ENCODE measurements around the gene STRN3. TPM values are rescaled to one million over a fixed set of nuclear protein-coding genes. Genes with fewer than 3 reads are reported as not detected.
A peak's percentile ranks its signal among the peaks of the same experiment; 100 is the strongest.

Gene STRN3
- total and polyA plus RNA-seq, 10 of the 15 experiments (the other 5 are each of a cell fraction or from before 2014, with no cell fraction given): 7.8 to 27.9 (median 14.1) TPM

DNA sequence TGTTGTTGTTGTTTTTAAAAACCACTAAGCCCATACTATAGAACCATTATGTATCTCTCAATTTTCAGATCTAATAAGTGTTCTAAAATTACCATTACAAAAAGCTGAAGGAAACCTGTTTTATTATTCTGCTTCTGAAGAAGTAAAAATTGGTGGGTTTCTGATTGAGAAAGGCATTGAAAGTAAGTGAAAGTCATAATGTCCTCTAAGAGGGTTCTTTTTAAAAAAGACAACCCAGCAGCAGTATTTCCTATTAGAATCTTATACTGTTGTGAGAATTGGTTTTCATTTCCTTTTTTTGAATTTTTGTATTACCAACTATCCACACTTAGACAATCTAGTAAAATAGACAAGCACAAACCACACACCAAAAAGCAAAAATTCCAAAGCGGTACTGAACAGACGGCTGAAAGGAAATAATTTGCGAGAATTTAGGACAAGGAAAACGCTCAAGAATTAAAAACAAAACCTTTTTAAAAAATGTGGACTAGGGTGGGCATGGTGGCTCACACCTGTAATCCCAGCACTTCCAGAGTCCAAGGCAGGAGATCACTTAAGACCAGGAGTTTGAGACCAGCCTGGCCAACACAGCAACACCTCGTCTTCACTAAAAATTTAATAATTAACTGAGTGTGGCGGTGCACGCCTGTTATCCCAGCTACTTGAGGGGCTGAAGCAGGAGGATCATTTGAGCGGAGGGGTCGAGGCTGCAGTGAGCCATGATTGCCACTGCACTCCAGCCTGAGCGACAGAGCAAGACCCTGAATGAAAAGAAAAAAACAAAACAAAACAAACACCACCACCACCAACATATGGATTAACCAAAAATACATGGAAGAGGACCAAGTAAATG, 67.4 kb downstream of the STRN3 start:
- H3K79me2 ChIP-seq (ENCODE audit: control insufficient read depth, insufficient read depth, low read length): peaks cover 27% of the 10 kb centered on the region
- ChIA-PET RAD21 (ENCODE audit: unreplicated experiment) (interaction anchor here (1.1 to 2.6 kb wide), 4 partner anchors 20 to 124 kb away, joined by 4 to 11 read pairs (median 5); no protein-coding TSS in a partner anchor), POLR2A (interaction anchor here (0.6 to 1.5 kb wide), 2 partner anchors 17 to 497 kb away, joined by 3 to 4 read pairs; no protein-coding TSS in a partner anchor), CTCF (interaction anchor here (0.7 to 2.1 kb wide), 12 partner anchors 10 to 302 kb away, joined by 3 to 9 read pairs (median 4); no protein-coding TSS in a partner anchor), SMC1A (ENCODE audit: uncharacterized antibody, unreplicated experiment) (interaction anchor here (0.6 to 1.6 kb wide), 15 partner anchors 10 to 366 kb away, joined by 3 to 8 read pairs (median 3); no protein-coding TSS in a partner anchor)
- no peaks in the 10 kb centered on the region for H4K20me1 ChIP-seq (ENCODE audit: control insufficient read depth, insufficient read depth)
- H3K4me3 ChIP-seq: peak overlapping the region; percentile 53; the same call in 1 of the 2 replicates
- no peak overlapping the region for H2AFZ ChIP-seq (ENCODE audit: control insufficient read depth, low read depth, low read length)
- TF ChIP-seq NR2C2 (IDR thresholded peaks at IDR 0.05; ENCODE audit: borderline replicate concordance, control insufficient read depth, insufficient read length, low read depth): no peak
- no peak for TF ChIP-seq CHD2 (IDR thresholded peaks at IDR 0.05; ENCODE audit: borderline replicate concordance, low read depth, low read length)
- TF ChIP-seq SPI1 (IDR thresholded peaks at IDR 0.05; ENCODE audit: borderline replicate concordance, insufficient read depth, low read depth, low read length): peak; percentile 44
- TF ChIP-seq CEBPB (IDR thresholded peaks at IDR 0.05; ENCODE audit: borderline replicate concordance in 1 of 2, low read depth in 2 of 2, low read length in 2 of 2): no peak
- 0 out of 2 replicates have a peak, but pooled peaks have one; percentile 10 for TF ChIP-seq MEF2A (IDR thresholded peaks at IDR 0.05; ENCODE audit: insufficient read depth, low read depth, low read length)
- 0 out of 4 replicates have a peak, but pooled peaks of 1 of the 2 experiments have one; percentile 15 for TF ChIP-seq IKZF2 (IDR thresholded peaks at IDR 0.05)
- 0 out of 4 replicates have a peak, but pooled peaks of 1 of the 2 experiments have one; percentile 10 for TF ChIP-seq ETV6 (conservative IDR thresholded peaks at IDR 0.05 in 1 of 2, IDR thresholded peaks at IDR 0.05 in 1 of 2; ENCODE audit: borderline replicate concordance in 1 of 2, low read depth in 1 of 2)
- no peak for TF ChIP-seq RB1 (IDR thresholded peaks at IDR 0.05; ENCODE audit: borderline replicate concordance)
- TF ChIP-seq LARP7 (IDR thresholded peaks at IDR 0.05): no peak
- TF ChIP-seq RUNX3 (IDR thresholded peaks at IDR 0.05; ENCODE audit: low read length): peak; percentile 20; the same call in 1 of the 2 replicates
- no peak overlapping the region for H3K9ac ChIP-seq (ENCODE audit: control insufficient read depth, insufficient read depth, low read length)
- FAIRE-seq (peak; percentile 13), ATAC-seq (peak; percentile 69), DNase-seq (ENCODE audit: low read depth, low spot score) (no peak)
- no TSS peak for BruUV-seq (replicated peaks)
- no peaks in the 10 kb centered on the region for H3K36me3 ChIP-seq (ENCODE audit: control insufficient read depth in 2 of 2, insufficient read depth in 2 of 2, low read length in 1 of 2)
- peak overlapping the region; percentile 51 for H3K4me2 ChIP-seq (ENCODE audit: control insufficient read depth, insufficient read depth)
- intact Hi-C loops (cut with micrococcal nuclease; ENCODE audit: unreplicated experiment) (no loop called here), in situ Hi-C loops (cut with MboI) (no loop called here)
- peak overlapping the region; percentile 35 for H3K27ac ChIP-seq (ENCODE audit: control insufficient read depth, insufficient read depth)
- no peaks in the 10 kb centered on the region for H3K27me3 ChIP-seq (replicated peaks in 1 of 2; ENCODE audit: control insufficient read depth in 2 of 2, insufficient read depth in 2 of 2, low read length in 1 of 2)
- H3K4me1 ChIP-seq (ENCODE audit: control insufficient read depth, insufficient read depth, low read length): peaks cover 18% of the 10 kb centered on the region
- H3K9me3 ChIP-seq (replicated peaks; ENCODE audit: control insufficient read depth, insufficient read depth, low read length): no peaks in the 10 kb centered on the region; the same call in 2 of the 3 replicates
- 40% methylated on average over 10 of the region's 10 CpGs for WGBS (ENCODE audit: insufficient coverage, insufficient replicate concordance, low lambda C conversion rate, missing lambda C conversion rate)
